ENCODE results near the gene PCGF3.

The PCGF3 gene

DNA sequence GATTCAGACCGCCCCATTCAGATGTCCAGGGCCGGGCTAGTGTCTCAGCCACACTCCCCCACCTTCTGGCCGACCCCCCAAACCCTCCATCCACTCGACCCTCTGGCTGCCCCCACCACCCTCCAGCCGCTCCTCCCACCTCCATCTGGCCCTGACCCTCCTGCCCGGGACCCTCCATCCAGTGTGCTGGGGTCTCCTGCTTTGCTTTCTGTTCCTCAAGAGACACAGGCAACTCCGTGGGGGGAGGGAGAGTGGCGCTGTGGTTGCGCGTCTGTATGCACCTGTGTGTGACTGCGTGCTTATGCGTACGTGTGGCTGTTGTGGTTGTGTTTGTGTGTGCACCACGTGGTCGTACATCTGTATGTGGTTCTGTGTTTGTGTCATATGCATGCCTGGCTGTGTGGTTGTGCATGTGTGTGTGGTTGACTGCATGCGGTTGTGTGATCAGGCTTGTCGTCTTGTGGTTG lies 87.0 kb downstream of the PCGF3 start (continued):
- TF ChIP-seq, protein P1, sequence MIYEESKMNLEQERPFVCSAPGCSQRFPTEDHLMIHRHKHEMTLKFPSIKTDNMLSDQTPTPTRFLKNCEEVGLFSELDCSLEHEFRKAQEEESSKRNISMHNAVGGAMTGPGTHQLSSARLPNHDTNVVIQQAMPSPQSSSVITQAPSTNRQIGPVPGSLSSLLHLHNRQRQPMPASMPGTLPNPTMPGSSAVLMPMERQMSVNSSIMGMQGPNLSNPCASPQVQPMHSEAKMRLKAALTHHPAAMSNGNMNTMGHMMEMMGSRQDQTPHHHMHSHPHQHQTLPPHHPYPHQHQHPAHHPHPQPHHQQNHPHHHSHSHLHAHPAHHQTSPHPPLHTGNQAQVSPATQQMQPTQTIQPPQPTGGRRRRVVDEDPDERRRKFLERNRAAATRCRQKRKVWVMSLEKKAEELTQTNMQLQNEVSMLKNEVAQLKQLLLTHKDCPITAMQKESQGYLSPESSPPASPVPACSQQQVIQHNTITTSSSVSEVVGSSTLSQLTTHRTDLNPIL (CRISPR knock-in tag; IDR thresholded peaks at IDR 0.05; ENCODE audit: low read depth), result no peak
- TF ChIP-seq PPARA (CRISPR knock-in tag; IDR thresholded peaks at IDR 0.05; ENCODE audit: borderline replicate concordance), result no peak
- TF ChIP-seq ARNTL (CRISPR knock-in tag; IDR thresholded peaks at IDR 0.05; ENCODE audit: borderline replicate concordance, low read depth), result no peak
- TF ChIP-seq, protein P2, sequence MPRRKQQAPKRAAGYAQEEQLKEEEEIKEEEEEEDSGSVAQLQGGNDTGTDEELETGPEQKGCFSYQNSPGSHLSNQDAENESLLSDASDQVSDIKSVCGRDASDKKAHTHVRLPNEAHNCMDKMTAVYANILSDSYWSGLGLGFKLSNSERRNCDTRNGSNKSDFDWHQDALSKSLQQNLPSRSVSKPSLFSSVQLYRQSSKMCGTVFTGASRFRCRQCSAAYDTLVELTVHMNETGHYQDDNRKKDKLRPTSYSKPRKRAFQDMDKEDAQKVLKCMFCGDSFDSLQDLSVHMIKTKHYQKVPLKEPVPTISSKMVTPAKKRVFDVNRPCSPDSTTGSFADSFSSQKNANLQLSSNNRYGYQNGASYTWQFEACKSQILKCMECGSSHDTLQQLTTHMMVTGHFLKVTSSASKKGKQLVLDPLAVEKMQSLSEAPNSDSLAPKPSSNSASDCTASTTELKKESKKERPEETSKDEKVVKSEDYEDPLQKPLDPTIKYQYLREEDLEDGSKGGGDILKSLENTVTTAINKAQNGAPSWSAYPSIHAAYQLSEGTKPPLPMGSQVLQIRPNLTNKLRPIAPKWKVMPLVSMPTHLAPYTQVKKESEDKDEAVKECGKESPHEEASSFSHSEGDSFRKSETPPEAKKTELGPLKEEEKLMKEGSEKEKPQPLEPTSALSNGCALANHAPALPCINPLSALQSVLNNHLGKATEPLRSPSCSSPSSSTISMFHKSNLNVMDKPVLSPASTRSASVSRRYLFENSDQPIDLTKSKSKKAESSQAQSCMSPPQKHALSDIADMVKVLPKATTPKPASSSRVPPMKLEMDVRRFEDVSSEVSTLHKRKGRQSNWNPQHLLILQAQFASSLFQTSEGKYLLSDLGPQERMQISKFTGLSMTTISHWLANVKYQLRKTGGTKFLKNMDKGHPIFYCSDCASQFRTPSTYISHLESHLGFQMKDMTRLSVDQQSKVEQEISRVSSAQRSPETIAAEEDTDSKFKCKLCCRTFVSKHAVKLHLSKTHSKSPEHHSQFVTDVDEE (CRISPR knock-in tag; IDR thresholded peaks at IDR 0.05), result no peak
- TF ChIP-seq ESRRG (CRISPR knock-in tag; IDR thresholded peaks at IDR 0.05), result no peak
- TF ChIP-seq TOX (CRISPR knock-in tag; IDR thresholded peaks at IDR 0.05; ENCODE audit: borderline replicate concordance), result no peak

DNA sequence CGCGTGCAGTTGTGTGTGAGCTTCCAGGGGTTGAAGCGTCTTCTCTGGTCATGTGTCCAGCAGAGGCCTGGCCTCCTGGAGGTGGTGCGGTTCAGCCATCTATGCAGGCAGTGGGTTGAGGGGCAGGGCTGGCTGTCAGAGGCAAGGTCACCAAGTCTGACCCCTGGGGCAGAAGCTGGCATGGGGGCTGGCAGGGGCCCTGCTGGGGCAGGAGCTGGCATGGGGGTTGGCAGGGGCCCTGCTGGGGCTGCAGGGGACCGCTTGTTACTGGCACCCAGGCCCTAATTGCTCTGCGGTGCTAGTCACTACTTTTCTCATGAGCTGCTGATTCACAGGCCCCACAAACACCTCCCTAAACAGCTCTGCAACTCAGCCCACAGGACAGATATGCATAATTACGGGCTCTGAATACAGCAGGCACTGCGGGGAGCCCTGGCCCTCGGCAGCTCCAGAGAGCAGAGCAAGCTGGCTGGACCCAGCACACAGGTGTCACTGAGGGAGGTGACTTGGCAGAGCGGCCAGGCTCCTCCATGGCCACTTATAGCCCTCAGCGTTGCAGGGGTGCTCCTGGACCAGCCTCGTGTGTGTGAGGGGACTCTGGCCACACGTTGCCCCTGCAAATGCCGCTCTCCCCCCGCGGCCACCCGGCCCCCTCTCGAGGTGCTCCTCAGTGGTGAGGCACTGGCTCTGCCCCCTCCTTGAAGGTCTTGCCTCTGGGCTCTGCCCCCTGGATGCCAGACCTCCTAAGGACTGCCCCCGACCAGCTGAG lies 87.6 kb downstream of the PCGF3 start:
- ATAC-seq, result no peak
- TF ChIP-seq TCF4 (CRISPR knock-in tag; IDR thresholded peaks at IDR 0.05; ENCODE audit: borderline replicate concordance) (no peak), SNAI2 (CRISPR knock-in tag; IDR thresholded peaks at IDR 0.05) (no peak), ZFP3 (CRISPR knock-in tag; IDR thresholded peaks at IDR 0.05) (no peak), RARB (CRISPR knock-in tag; IDR thresholded peaks at IDR 0.05) (no peak), GLIS3 (CRISPR knock-in tag; IDR thresholded peaks at IDR 0.05) (no peak), BACH2 (CRISPR knock-in tag; IDR thresholded peaks at IDR 0.05; ENCODE audit: borderline replicate concordance) (no peak), ISL1 (CRISPR knock-in tag; IDR thresholded peaks at IDR 0.05) (no peak), ZC3H10 (CRISPR knock-in tag; IDR thresholded peaks at IDR 0.05) (no peak)
- TF ChIP-seq, protein P3, sequence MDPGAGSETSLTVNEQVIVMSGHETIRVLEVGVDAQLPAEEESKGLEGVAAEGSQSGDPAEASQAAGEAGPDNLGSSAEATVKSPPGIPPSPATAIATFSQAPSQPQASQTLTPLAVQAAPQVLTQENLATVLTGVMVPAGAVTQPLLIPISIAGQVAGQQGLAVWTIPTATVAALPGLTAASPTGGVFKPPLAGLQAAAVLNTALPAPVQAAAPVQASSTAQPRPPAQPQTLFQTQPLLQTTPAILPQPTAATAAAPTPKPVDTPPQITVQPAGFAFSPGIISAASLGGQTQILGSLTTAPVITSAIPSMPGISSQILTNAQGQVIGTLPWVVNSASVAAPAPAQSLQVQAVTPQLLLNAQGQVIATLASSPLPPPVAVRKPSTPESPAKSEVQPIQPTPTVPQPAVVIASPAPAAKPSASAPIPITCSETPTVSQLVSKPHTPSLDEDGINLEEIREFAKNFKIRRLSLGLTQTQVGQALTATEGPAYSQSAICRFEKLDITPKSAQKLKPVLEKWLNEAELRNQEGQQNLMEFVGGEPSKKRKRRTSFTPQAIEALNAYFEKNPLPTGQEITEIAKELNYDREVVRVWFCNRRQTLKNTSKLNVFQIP (CRISPR knock-in tag; IDR thresholded peaks at IDR 0.05; ENCODE audit: borderline replicate concordance, low read depth), result no peak
- TF ChIP-seq, protein P4, sequence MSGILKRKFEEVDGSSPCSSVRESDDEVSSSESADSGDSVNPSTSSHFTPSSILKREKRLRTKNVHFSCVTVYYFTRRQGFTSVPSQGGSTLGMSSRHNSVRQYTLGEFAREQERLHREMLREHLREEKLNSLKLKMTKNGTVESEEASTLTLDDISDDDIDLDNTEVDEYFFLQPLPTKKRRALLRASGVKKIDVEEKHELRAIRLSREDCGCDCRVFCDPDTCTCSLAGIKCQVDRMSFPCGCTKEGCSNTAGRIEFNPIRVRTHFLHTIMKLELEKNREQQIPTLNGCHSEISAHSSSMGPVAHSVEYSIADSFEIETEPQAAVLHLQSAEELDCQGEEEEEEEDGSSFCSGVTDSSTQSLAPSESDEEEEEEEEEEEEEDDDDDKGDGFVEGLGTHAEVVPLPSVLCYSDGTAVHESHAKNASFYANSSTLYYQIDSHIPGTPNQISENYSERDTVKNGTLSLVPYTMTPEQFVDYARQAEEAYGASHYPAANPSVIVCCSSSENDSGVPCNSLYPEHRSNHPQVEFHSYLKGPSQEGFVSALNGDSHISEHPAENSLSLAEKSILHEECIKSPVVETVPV (CRISPR knock-in tag; IDR thresholded peaks at IDR 0.05), result no peak

DNA sequence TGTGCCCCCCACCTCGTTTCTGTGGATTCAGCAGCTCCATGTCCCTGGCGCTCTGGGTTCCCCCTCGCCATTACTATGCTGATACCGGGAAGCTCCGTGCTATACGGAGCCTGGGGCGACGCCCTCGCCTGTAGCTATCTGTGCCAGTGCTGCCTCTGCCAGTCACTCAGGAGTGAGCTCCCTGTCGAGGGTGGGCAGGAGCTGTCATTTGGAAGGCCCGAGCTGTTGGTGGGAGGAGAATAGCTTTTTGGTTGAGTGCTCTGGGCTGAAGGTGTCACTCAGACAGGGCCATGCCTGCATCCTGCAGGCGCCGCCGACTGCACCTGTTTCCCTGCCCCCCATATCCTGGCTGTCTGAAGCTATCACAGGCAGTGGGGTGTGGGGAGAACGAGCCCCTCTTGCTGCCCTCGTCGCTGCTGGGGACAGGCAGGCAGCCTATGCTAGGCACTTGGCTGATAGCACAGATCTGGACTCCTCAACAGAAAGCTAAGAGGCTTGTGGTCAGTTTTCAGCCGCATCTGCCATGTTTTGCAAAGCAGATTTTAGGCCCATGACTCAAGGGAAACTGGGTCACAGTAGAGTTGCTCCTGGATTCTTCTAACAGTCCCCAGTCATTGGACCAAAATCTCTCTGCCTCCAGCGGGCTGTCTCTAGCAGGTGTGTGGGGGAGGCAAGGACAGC lies 88.4 kb downstream of the PCGF3 start:
- no peak for ATAC-seq
- no peak for TF ChIP-seq RARB (CRISPR knock-in tag; IDR thresholded peaks at IDR 0.05)
- TF ChIP-seq CSDC2 (CRISPR knock-in tag; IDR thresholded peaks at IDR 0.05), result no peak
- no peak for TF ChIP-seq TOX (CRISPR knock-in tag; IDR thresholded peaks at IDR 0.05; ENCODE audit: borderline replicate concordance)
- TF ChIP-seq ZNF565 (CRISPR knock-in tag; conservative IDR thresholded peaks at IDR 0.05; ENCODE audit: low read depth), result no peak
- no peak for TF ChIP-seq OSR1 (CRISPR knock-in tag; IDR thresholded peaks at IDR 0.05)
- no peak for TF ChIP-seq ZNF8 (CRISPR knock-in tag; IDR thresholded peaks at IDR 0.05)
- no peak for TF ChIP-seq TCF4 (CRISPR knock-in tag; IDR thresholded peaks at IDR 0.05; ENCODE audit: borderline replicate concordance)
- TF ChIP-seq, protein P4 (CRISPR knock-in tag; IDR thresholded peaks at IDR 0.05), result no peak
- TF ChIP-seq ZNF70 (CRISPR knock-in tag; IDR thresholded peaks at IDR 0.05), result no peak
- TF ChIP-seq, protein P1 (CRISPR knock-in tag; IDR thresholded peaks at IDR 0.05; ENCODE audit: low read depth), result no peak

Measured in SK-N-SH treated with all-trans-retinoic acid at 6 μM for 48 hours (cell line).